Subcutaneous adipose tissue (tissue), 4 donors: Measurements from ENCODE around the gene PPP2R2D. TPM values are rescaled to one million over a fixed set of nuclear protein-coding genes. Genes with fewer than 3 reads are reported as not detected.

Experiments used
- CTCF ChIP-seq: fragments of 450-650 bp; IDR thresholded peaks from one replicate; pipeline ENCODE4 v1.5.1; 2016; ENCODE audit warnings: low read depth, mild to moderate bottlenecking, control low read depth, antibody characterized with exemption, moderate library complexity
- total RNA-seq, 4 donors: library from RNA; depleted of rRNA; stranded (reverse); fragments of >200 nt; gene quantifications; one replicate each; pipeline ENCODE4 v1.1.0, GENCODE V29; 2016

The PPP2R2D gene
- total RNA-seq, 4 donors from 2014 or later: 27.5 to 41.4 (median 29.5) TPM

- no peak for TF ChIP-seq CTCF
Measured at GRCh38 chr10:131870411-131870810, 30.4 kb upstream of the PPP2R2D start.

- TF ChIP-seq CTCF: no peak
Measured at GRCh38 chr10:131870831-131871672, 29.8 kb upstream of the PPP2R2D start.

- TF ChIP-seq CTCF: no peak
Measured at GRCh38 chr10:131871673-131872005, 29.2 kb upstream of the PPP2R2D start.

- no peak for TF ChIP-seq CTCF
Measured at GRCh38 chr10:131872011-131872826, 28.6 kb upstream of the PPP2R2D start.

- TF ChIP-seq CTCF: no peak
Measured at GRCh38 chr10:131872827-131873375, 27.9 kb upstream of the PPP2R2D start.

GRCh38 chr10:131874991-131875451, 25.8 kb upstream of the PPP2R2D start:
- no peak for TF ChIP-seq CTCF

- TF ChIP-seq CTCF: no peak
Measured at GRCh38 chr10:131875501-131875900, 25.3 kb upstream of the PPP2R2D start.
